GM12878 (cell line): ENCODE results near the gene SRSF5. TPM values are rescaled to one million over a fixed set of nuclear protein-coding genes. Genes with fewer than 3 reads are reported as not detected.

ENCODE experiments used
- ATAC-seq: fragments of 200-7000 bp; cut with Tn5 transposase; 3 replicates; pipeline ENCODE4 v1.9.1; 2020; ENCODE audit warnings: mild to moderate bottlenecking, moderate library complexity
- BruUV-seq: library from RNA; stranded (reverse); fragments of 400-500 nt; replicated peaks from 2 replicates; lab custom pipeline; 2021; lab: Mats Ljungman, UMichigan
- CTCF ChIA-PET: fragments of 300-600 bp; sonication (Branson Sonifier 250); formaldehyde crosslinking; extraction: SDS; loops from one replicate; lab custom pipeline; 2021; ENCODE audit warnings: inconsistent platforms; lab: Yijun Ruan, JAX
- POLR2A ChIA-PET: fragments of 350-600 bp; formaldehyde crosslinking; extraction: SDS; loops from one replicate; lab custom pipeline; 2021; ENCODE audit warnings: inconsistent platforms; lab: Charles Lee
- RAD21 ChIA-PET: fragments of 300-600 bp; sonication (Branson Sonifier 250); formaldehyde crosslinking; loops from one replicate; lab custom pipeline; 2023; ENCODE audit warnings: antibody characterized with exemption; ENCODE audit not compliant: unreplicated experiment; lab: Charles Lee
- SMC1A ChIA-PET: fragments of 300-600 bp; sonication (Branson Sonifier 250); formaldehyde crosslinking; loops from one replicate; lab custom pipeline; 2023; ENCODE audit not compliant: unreplicated experiment, uncharacterized antibody; lab: Charles Lee
- DNase-seq: peaks from one replicate; pipeline ENCODE4 v3.0.0-alpha.2; 2011; ENCODE audit warnings: low read depth, low spot score
- FAIRE-seq: peaks from 3 replicates; lab custom pipeline; 2011; peaks lifted over from hg19 to GRCh38; lab: Jason Lieb, UNC
- H2AFZ ChIP-seq: 2 replicates; pipeline ENCODE4 v1.6.0; 2011; ENCODE audit warnings: low read depth, low read length, control low read depth; ENCODE audit not compliant: control insufficient read depth
- H3K27ac ChIP-seq: 2 replicates; pipeline ENCODE4 v1.5.1; 2011; ENCODE audit warnings: control low read depth; ENCODE audit not compliant: control insufficient read depth, insufficient read depth
- H3K27me3 ChIP-seq, 2 experiments: replicated peaks in 1 of 2; 2 replicates each; pipeline versions ENCODE4 v1.6.0 to v1.6.1; 2011; ENCODE audit warnings: low read length in 1 of 2; ENCODE audit not compliant: control insufficient read depth in 2 of 2, insufficient read depth in 2 of 2
- H3K36me3 ChIP-seq, 2 experiments: 2 replicates each; pipeline ENCODE4 v1.5.1; 2011; ENCODE audit warnings: low read length in 1 of 2; ENCODE audit not compliant: control insufficient read depth in 2 of 2, insufficient read depth in 2 of 2
- H3K4me1 ChIP-seq: 2 replicates; pipeline ENCODE4 v1.6.1; 2011; ENCODE audit warnings: mild to moderate bottlenecking, low read length, moderate library complexity, mixed read lengths; ENCODE audit not compliant: control insufficient read depth, insufficient read depth
- H3K4me2 ChIP-seq: 2 replicates; pipeline ENCODE4 v1.6.0; 2011; ENCODE audit warnings: control low read depth; ENCODE audit not compliant: control insufficient read depth, insufficient read depth
- H3K4me3 ChIP-seq: fragments of 200-600 bp; sonication (generic); 2 replicates; pipeline ENCODE4 v1.5.1; 2016
- H3K79me2 ChIP-seq: 2 replicates; pipeline ENCODE4 v1.6.0; 2011; ENCODE audit warnings: low read length; ENCODE audit not compliant: control insufficient read depth, insufficient read depth
- H3K9ac ChIP-seq: 2 replicates; pipeline ENCODE4 v1.8.0; 2011; ENCODE audit warnings: low read length, control low read depth, mixed read lengths; ENCODE audit not compliant: control insufficient read depth, insufficient read depth
- H3K9me3 ChIP-seq: replicated peaks from 3 replicates; pipeline ENCODE4 v1.5.1; 2011; ENCODE audit warnings: mild to moderate bottlenecking, low read length; ENCODE audit not compliant: control insufficient read depth, insufficient read depth
- H4K20me1 ChIP-seq: 2 replicates; pipeline ENCODE4 v1.6.0; 2011; ENCODE audit not compliant: control insufficient read depth, insufficient read depth
- ASH2L ChIP-seq: fragments of 300-600, 200-600 bp; sonication (generic); IDR thresholded peaks from 2 replicates; pipeline ENCODE4 v1.6.1; 2017; ENCODE audit warnings: low read depth, mild to moderate bottlenecking, borderline replicate concordance
- BCL11A ChIP-seq: IDR thresholded peaks from 2 replicates; pipeline ENCODE4 v1.6.1; 2011; ENCODE audit warnings: low read depth, low read length
- CEBPB ChIP-seq, 2 experiments: fragments of 150-350 bp in 1 of 2; IDR thresholded peaks; 2 replicates each; pipeline ENCODE4 v1.6.1; 2012 to 2014; ENCODE audit warnings: low read depth in 2 of 2, low read length in 2 of 2, borderline replicate concordance in 1 of 2, inconsistent platforms in 1 of 2
- CHD2 ChIP-seq: IDR thresholded peaks from 2 replicates; pipeline ENCODE4 v1.6.1; 2011; ENCODE audit warnings: low read depth, low read length, improper control_type of control experiment, borderline replicate concordance
- CHD4 ChIP-seq: fragments of 200-600 bp; sonication (generic); IDR thresholded peaks from 2 replicates; pipeline ENCODE4 v1.6.1; 2016; ENCODE audit warnings: mild to moderate bottlenecking
- IKZF1 ChIP-seq: fragments of 450-650 bp; conservative IDR thresholded peaks from 2 replicates; pipeline ENCODE4 v1.6.1; 2017; ENCODE audit warnings: antibody characterized with exemption, mild to moderate bottlenecking
- IKZF2 ChIP-seq, 2 experiments: fragments of 450-650 bp; IDR thresholded peaks; 2 replicates each; pipeline ENCODE4 v1.6.1; 2017; ENCODE audit warnings: mild to moderate bottlenecking in 2 of 2, moderate library complexity in 2 of 2
- PAX8 ChIP-seq: fragments of 450-650 bp; IDR thresholded peaks from 2 replicates; pipeline ENCODE4 v1.6.1; 2017; ENCODE audit warnings: mild to moderate bottlenecking, moderate library complexity
- SPI1 ChIP-seq: IDR thresholded peaks from 2 replicates; pipeline ENCODE4 v1.6.1; 2011; ENCODE audit warnings: low read depth, mild to moderate bottlenecking, low read length, moderate library complexity, borderline replicate concordance; ENCODE audit not compliant: insufficient read depth
- YY1 ChIP-seq: IDR thresholded peaks from 2 replicates; pipeline ENCODE4 v1.6.1; 2011; ENCODE audit warnings: low read depth, mild to moderate bottlenecking, low read length
- WGBS: methylation state at CpG from one replicate; pipeline ENCODE4 v1.1.6; 2016; ENCODE audit warnings: low lambda C conversion rate; ENCODE audit not compliant: insufficient replicate concordance, insufficient coverage; ENCODE audit errors: missing lambda C conversion rate; 5-methylcytosine and 5-hydroxymethylcytosine counted together
- in situ Hi-C: fragments of 300-500 bp; cut with MboI; formaldehyde crosslinking; loops from 9 replicates; pipeline ENCODE4 v1.14.3; 2018; ENCODE audit warnings: mixed read lengths
- intact Hi-C: fragments of 100-400 bp; cut with micrococcal nuclease; formaldehyde crosslinking; loops from one replicate; pipeline ENCODE4 v1.14.2; 2022; ENCODE audit not compliant: unreplicated experiment
- polyA plus RNA-seq, 11 experiments: library from polyadenylated mRNA; depleted of rRNA in 4 of 11; unstranded in 6 of 11; stranded (reverse) in 5 of 11; fragments of >200 nt; fragmentation: Nextera tagmentation in 4 of 11; fragmentation: Illumina TruSeq in 1 of 11; extraction: Ambion mirVana in 4 of 11; extraction: Trizol in 1 of 11; gene quantifications; 1 replicate in 1 of 11; 2 replicates in 10 of 11; pipeline versions ENCODE4 v1.2.1 to v1.2.3, GENCODE V29; 2011 to 2016; ENCODE audit warnings: inconsistent platforms in 2 of 11, missing spikeins in 2 of 11, low read depth in 1 of 11
- total RNA-seq, 4 experiments: library from RNA; depleted of rRNA in 3 of 4; stranded (reverse); fragments of >200 nt in 3 of 4; fragmentation: Illumina TruSeq in 1 of 4; extraction: Trizol in 1 of 4; gene quantifications; 2 replicates each; pipeline versions ENCODE4 v1.2.1 to v1.2.3, GENCODE V29; 2013 to 2021
- TF ChIP-seq, protein P1 (sequence below): IDR thresholded peaks from 2 replicates; pipeline ENCODE4 v1.6.1; 2012; ENCODE audit warnings: low read depth, low read length, improper control_type of control experiment
- TF ChIP-seq, protein P2 (sequence below): fragments of 150-350 bp; IDR thresholded peaks from 2 replicates; pipeline ENCODE4 v1.6.1; 2014; ENCODE audit warnings: mild to moderate bottlenecking, low read depth, low read length
- TF ChIP-seq, protein P3 (sequence below): IDR thresholded peaks from 2 replicates; pipeline ENCODE4 v1.6.1; 2012; ENCODE audit warnings: mild to moderate bottlenecking, low read depth, low read length

The SRSF5 gene
- total and polyA plus RNA-seq, 10 of the 15 experiments (the other 5 are each of a cell fraction or from before 2014, with no cell fraction given) = 136 to 453 (median 275) TPM

DNA sequence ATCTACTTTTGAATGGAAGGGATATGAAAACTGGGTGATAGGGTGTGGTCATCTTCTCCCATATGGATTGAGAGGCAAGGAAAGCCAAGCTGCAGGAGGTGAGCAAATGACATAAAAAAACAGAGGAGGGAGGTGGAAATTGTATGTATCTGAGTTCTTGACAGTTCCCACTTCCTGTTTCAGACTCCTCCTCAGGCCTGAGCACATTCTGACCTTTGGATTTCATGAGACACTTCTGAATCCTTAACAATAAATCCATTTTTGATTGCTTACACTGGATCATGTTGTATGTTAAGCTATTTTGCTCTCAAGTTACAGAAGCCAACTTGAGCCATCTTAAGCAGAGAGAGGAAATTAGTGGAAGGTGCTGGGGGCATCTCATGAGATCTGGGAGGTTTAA is 11.6 kb upstream of the SRSF5 start:
- H3K4me3 ChIP-seq = no peak overlapping the region
- DNase-seq (no peak), ATAC-seq (peak; percentile 48; the same call in 2 of the 3 replicates), FAIRE-seq (no peak)
- H3K27ac ChIP-seq = no peak overlapping the region
- no peaks in the 10 kb centered on the region for H3K4me1 ChIP-seq
- H3K79me2 ChIP-seq = no peaks in the 10 kb centered on the region
- no peaks in the 10 kb centered on the region; a peak in 1 of 4 replicates for H3K27me3 ChIP-seq
- ChIA-PET CTCF (no interaction called here), POLR2A (no interaction called here), SMC1A (no interaction called here), RAD21 (interaction anchor here (1.7 kb wide), 1 partner anchor 11 kb away, joined by 4 read pairs; the partner anchor contains the start of gene SRSF5)
- no peaks in the 10 kb centered on the region for H4K20me1 ChIP-seq
- H3K36me3 ChIP-seq = no peaks in the 10 kb centered on the region
- in situ Hi-C loops (no loop called here), intact Hi-C loops (no loop called here)
- no peak overlapping the region for H3K9ac ChIP-seq
- no peak overlapping the region for H3K4me2 ChIP-seq
- no peaks in the 10 kb centered on the region for H3K9me3 ChIP-seq
- BruUV-seq = no TSS peak
- H2AFZ ChIP-seq = no peak overlapping the region
- peak; percentile 86 for TF ChIP-seq SPI1
- TF ChIP-seq YY1 = no peak
- peak; percentile 27; the same call in 1 of the 2 replicates for TF ChIP-seq IKZF1
- TF ChIP-seq IKZF2 (IDR thresholded peaks at IDR 0.05) = peak in 1 of 2 experiments; percentile 20; a peak in 1 of 4 replicates
- TF ChIP-seq, protein P1, sequence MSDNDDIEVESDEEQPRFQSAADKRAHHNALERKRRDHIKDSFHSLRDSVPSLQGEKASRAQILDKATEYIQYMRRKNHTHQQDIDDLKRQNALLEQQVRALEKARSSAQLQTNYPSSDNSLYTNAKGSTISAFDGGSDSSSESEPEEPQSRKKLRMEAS = no peak

DNA sequence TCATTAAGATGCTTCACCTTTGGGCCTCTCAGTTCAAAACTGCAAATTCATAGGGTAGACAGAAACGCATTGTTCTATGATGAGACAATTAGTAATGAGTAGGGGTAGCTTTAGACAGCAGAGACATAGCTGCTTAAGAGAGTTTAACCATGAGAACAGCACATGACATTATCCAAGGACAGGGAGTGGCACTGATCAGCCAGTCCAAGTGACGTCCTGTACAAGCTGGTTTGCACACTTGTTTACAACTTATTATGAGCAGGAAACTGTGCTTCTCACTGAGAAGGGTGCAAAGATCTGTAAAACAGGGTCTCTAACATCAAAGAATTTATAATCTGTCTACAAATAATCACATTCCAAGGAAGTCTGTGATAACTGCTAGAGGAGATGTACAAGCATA is 11.2 kb upstream of the SRSF5 start:
- H3K4me2 ChIP-seq = no peak overlapping the region
- intact Hi-C loops = no loop called here
- ChIA-PET CTCF (no interaction called here), POLR2A (no interaction called here), SMC1A (no interaction called here), RAD21 (interaction anchor here (1.7 kb wide), 1 partner anchor 11 kb away, joined by 4 read pairs; the partner anchor contains the start of gene SRSF5)
- DNase-seq (no peak), ATAC-seq (no peak), FAIRE-seq (no peak)
- no peak overlapping the region for H3K4me3 ChIP-seq
- no peaks in the 10 kb centered on the region for H3K4me1 ChIP-seq
- H2AFZ ChIP-seq = no peak overlapping the region
- H3K36me3 ChIP-seq = no peaks in the 10 kb centered on the region
- in situ Hi-C loops = no loop called here
- no peaks in the 10 kb centered on the region for H3K79me2 ChIP-seq
- H3K27ac ChIP-seq = no peak overlapping the region
- no peaks in the 10 kb centered on the region for H3K9me3 ChIP-seq
- no peaks in the 10 kb centered on the region; a peak in 1 of 4 replicates for H3K27me3 ChIP-seq
- BruUV-seq = no TSS peak
- H4K20me1 ChIP-seq = no peaks in the 10 kb centered on the region
- WGBS = 77% methylated on average over 2 of the region's 2 CpGs
- no peak overlapping the region for H3K9ac ChIP-seq
- no peak for TF ChIP-seq PAX8
- no peak for TF ChIP-seq CHD4
- no peak for TF ChIP-seq CEBPB (IDR thresholded peaks at IDR 0.05; ENCODE audit: borderline replicate concordance in 1 of 2, low read depth in 2 of 2, low read length in 2 of 2)
- no peak for TF ChIP-seq ASH2L
- no peak for TF ChIP-seq IKZF2 (IDR thresholded peaks at IDR 0.05)
- no peak for TF ChIP-seq IKZF1
- TF ChIP-seq, protein P2, sequence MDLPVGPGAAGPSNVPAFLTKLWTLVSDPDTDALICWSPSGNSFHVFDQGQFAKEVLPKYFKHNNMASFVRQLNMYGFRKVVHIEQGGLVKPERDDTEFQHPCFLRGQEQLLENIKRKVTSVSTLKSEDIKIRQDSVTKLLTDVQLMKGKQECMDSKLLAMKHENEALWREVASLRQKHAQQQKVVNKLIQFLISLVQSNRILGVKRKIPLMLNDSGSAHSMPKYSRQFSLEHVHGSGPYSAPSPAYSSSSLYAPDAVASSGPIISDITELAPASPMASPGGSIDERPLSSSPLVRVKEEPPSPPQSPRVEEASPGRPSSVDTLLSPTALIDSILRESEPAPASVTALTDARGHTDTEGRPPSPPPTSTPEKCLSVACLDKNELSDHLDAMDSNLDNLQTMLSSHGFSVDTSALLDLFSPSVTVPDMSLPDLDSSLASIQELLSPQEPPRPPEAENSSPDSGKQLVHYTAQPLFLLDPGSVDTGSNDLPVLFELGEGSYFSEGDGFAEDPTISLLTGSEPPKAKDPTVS = no peak
- TF ChIP-seq CHD2 = no peak
- TF ChIP-seq BCL11A = no peak
- TF ChIP-seq, protein P3, sequence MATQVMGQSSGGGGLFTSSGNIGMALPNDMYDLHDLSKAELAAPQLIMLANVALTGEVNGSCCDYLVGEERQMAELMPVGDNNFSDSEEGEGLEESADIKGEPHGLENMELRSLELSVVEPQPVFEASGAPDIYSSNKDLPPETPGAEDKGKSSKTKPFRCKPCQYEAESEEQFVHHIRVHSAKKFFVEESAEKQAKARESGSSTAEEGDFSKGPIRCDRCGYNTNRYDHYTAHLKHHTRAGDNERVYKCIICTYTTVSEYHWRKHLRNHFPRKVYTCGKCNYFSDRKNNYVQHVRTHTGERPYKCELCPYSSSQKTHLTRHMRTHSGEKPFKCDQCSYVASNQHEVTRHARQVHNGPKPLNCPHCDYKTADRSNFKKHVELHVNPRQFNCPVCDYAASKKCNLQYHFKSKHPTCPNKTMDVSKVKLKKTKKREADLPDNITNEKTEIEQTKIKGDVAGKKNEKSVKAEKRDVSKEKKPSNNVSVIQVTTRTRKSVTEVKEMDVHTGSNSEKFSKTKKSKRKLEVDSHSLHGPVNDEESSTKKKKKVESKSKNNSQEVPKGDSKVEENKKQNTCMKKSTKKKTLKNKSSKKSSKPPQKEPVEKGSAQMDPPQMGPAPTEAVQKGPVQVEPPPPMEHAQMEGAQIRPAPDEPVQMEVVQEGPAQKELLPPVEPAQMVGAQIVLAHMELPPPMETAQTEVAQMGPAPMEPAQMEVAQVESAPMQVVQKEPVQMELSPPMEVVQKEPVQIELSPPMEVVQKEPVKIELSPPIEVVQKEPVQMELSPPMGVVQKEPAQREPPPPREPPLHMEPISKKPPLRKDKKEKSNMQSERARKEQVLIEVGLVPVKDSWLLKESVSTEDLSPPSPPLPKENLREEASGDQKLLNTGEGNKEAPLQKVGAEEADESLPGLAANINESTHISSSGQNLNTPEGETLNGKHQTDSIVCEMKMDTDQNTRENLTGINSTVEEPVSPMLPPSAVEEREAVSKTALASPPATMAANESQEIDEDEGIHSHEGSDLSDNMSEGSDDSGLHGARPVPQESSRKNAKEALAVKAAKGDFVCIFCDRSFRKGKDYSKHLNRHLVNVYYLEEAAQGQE = no peak
